Purkinje cell (primary cell): Measurements from ENCODE around the gene SPRYD4. TPM values are rescaled to one million over a fixed set of nuclear protein-coding genes. Genes with fewer than 3 reads are reported as not detected.

Experiments
- polyA plus RNA-seq: library from polyadenylated mRNA; unstranded; fragments of >200 nt; fragmentation: Nextera tagmentation; gene quantifications from 2 replicates; pipeline ENCODE4 v1.2.1, GENCODE V29; 2014

The SPRYD4 gene
- polyA plus RNA-seq, result 1.6 and 3.1 TPM in 2 replicates

GRCh38 chr12:56468216-56469006 lies at the start of gene SPRYD4:
Gene SPRYD4, plus strand, starts transcription at chr12:56468578. Its CDS starts 14 bp downstream, at chr12:56468592.

GRCh38 chr12:56448860-56449621 lies 19.3 kb upstream of the SPRYD4 start, which contains the start of gene TIMELESS:
Gene TIMELESS, minus strand, starts transcription at chr12:56449426. Its CDS starts 15,256 bp downstream, at chr12:56434170.

GRCh38 chr12:56454557-56454956 lies 13.8 kb upstream of the SPRYD4 start, which contains the start of gene MIP:
Gene MIP, minus strand, starts transcription at chr12:56454657. Its CDS starts 44 bp downstream, at chr12:56454613.

GRCh38 chr12:56488041-56488955 lies 19.9 kb downstream of the SPRYD4 start, which contains the start of gene GLS2:
Gene GLS2, minus strand, starts transcription at chr12:56488161. Its CDS starts 43 bp downstream, at chr12:56488118.

GRCh38 chr12:56521590-56522371 lies 53.4 kb downstream of the SPRYD4 start, which contains the start of gene RBMS2:
Gene RBMS2, plus strand, starts transcription at chr12:56521820. Its CDS starts 204 bp downstream, at chr12:56522024.

Other genes starting within 250 kb of the SPRYD4 start
- gene RNF41, start 246.7 kb upstream of the SPRYD4 start, polyA plus RNA-seq, result 12.4 and 13.5 TPM in 2 replicates
- gene NABP2, start 244.2 kb upstream of the SPRYD4 start, polyA plus RNA-seq, result 28.3 and 36.4 TPM in 2 replicates
- gene SLC39A5, start 238.5 kb upstream of the SPRYD4 start, polyA plus RNA-seq, result not detected in 2 replicates
- gene ANKRD52, start 210.2 kb upstream of the SPRYD4 start, polyA plus RNA-seq, result 4.2 and 10.7 TPM in 2 replicates
- gene COQ10A, start 201.6 kb upstream of the SPRYD4 start, polyA plus RNA-seq, result 6.7 and 8.2 TPM in 2 replicates
- 117 and 124 TPM in 2 replicates for gene CS, start 168.2 kb upstream of the SPRYD4 start, polyA plus RNA-seq
- gene CNPY2, start 152.6 kb upstream of the SPRYD4 start, polyA plus RNA-seq, result 115 and 134 TPM in 2 replicates
- 10.5 and 12.1 TPM in 2 replicates for gene PAN2, start 134.6 kb upstream of the SPRYD4 start, polyA plus RNA-seq
- not detected in 2 replicates for gene IL23A, start 129.7 kb upstream of the SPRYD4 start, polyA plus RNA-seq
- gene STAT2, start 108.5 kb upstream of the SPRYD4 start, polyA plus RNA-seq, result 9.7 and 26.8 TPM in 2 replicates
- 0.32 TPM in 1 of 2 replicates, not detected in the other for gene APOF, start 105.7 kb upstream of the SPRYD4 start, polyA plus RNA-seq
- 0.20 and 0.63 TPM in 2 replicates for gene TIMELESS, start 19.2 kb upstream of the SPRYD4 start, polyA plus RNA-seq
- gene MIP, start 13.9 kb upstream of the SPRYD4 start, polyA plus RNA-seq, result 0.51 TPM in 1 of 2 replicates, not detected in the other
- gene GLS2, start 19.6 kb downstream of the SPRYD4 start, polyA plus RNA-seq, result 8.9 and 18.7 TPM in 2 replicates
- 0.30 and 0.83 TPM in 2 replicates for gene RBMS2, start 53.2 kb downstream of the SPRYD4 start, polyA plus RNA-seq
- gene BAZ2A, start 161.7 kb downstream of the SPRYD4 start, polyA plus RNA-seq, result 4.4 and 17.9 TPM in 2 replicates
- 2,487 and 2,988 TPM in 2 replicates for gene ATP5F1B, start 177.4 kb downstream of the SPRYD4 start, polyA plus RNA-seq
- gene PTGES3, start 219.7 kb downstream of the SPRYD4 start, polyA plus RNA-seq, result 186 and 202 TPM in 2 replicates